Stimulated activated naive CD8-positive, alpha-beta T cell treated with anti-CD3 and anti-CD28 coated beads, Interleukin-15, amount 100 ng/mL, for 72 hours (primary cell): Measurements from ENCODE around the gene RIPPLY3.
"Not testable (repeated sequence)": the region's sequence is repeated elsewhere in the genome, so short reads cannot be mapped to it uniquely, and the experiment has no call there.

Source experiments
- ATAC-seq: fragments of 150-1000 bp; cut with Tn5 transposase; 2 replicates; pipeline ENCODE4 v1.10.0; 2021; ENCODE audit warnings: mild to moderate bottlenecking, moderate library complexity
- DNase-seq, 2 donors: peaks; one replicate each; pipeline ENCODE4 v3.0.0; 2021 to 2022
- H3K27ac Mint-ChIP-seq, 2 donors: one replicate each; pipeline ENCODE4 v1.8.0; 2022; ENCODE audit warnings: mild to moderate bottlenecking in 2 of 2, mixed read lengths in 2 of 2, moderate library complexity in 2 of 2
- H3K27me3 Mint-ChIP-seq: one replicate; pipeline ENCODE4 v1.8.0; 2022; ENCODE audit warnings: mixed read lengths
- H3K4me1 Mint-ChIP-seq: one replicate; pipeline ENCODE4 v1.8.0; 2022; ENCODE audit warnings: mild to moderate bottlenecking, mixed read lengths
- H3K4me3 Mint-ChIP-seq, 2 donors: one replicate each; pipeline ENCODE4 v1.8.0; 2022; ENCODE audit warnings: mild to moderate bottlenecking in 2 of 2, mixed read lengths in 2 of 2, moderate library complexity in 1 of 2
- H3K9me3 Mint-ChIP-seq, 2 donors: one replicate each; pipeline ENCODE4 v1.8.0; 2022; ENCODE audit warnings: mixed read lengths in 2 of 2

The RIPPLY3 gene

GRCh38 chr21:37032877-37033471 is 26.5 kb downstream of the RIPPLY3 start:
- ATAC-seq = no peak
- Mint-ChIP-seq H3K9me3 (no peaks in the 10 kb centered on the region), H3K4me3 (no peak overlapping the region), H3K27me3 (no peaks in the 10 kb centered on the region), H3K27ac (no peak overlapping the region), H3K4me1 (no peaks in the 10 kb centered on the region)
- DNase-seq = no peak

- not testable (repeated sequence) for H3K9me3 Mint-ChIP-seq, H3K27me3 Mint-ChIP-seq, ATAC-seq, H3K4me1 Mint-ChIP-seq, DNase-seq, H3K4me3 Mint-ChIP-seq, H3K27ac Mint-ChIP-seq
Observed at GRCh38 chr21:37034394-37034793, 27.9 kb downstream of the RIPPLY3 start.

DNA sequence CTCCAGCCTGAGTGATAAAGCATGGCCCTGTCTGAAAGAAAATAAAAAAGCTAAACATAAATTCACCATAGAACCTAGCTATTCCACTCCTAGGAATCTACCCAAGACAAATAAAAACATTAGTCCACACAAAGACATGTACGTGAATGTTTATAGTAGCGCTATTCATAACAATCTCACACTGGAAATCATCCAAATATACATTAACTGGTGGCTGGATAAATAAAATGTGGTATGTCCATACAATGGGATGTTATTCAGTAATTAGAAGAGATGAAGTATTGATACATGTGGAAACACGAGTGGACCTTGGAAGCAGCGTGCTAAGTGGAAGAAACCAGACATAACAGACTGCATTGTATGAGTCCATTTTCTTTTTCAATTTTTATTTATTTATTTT is 29.7 kb downstream of the RIPPLY3 start:
- Mint-ChIP-seq H3K9me3 (no peaks in the 10 kb centered on the region), H3K4me3 (no peak overlapping the region), H3K4me1 (no peaks in the 10 kb centered on the region), H3K27ac (no peak overlapping the region), H3K27me3 (no peaks in the 10 kb centered on the region)
- ATAC-seq (no peak), DNase-seq (no peak)

DNA sequence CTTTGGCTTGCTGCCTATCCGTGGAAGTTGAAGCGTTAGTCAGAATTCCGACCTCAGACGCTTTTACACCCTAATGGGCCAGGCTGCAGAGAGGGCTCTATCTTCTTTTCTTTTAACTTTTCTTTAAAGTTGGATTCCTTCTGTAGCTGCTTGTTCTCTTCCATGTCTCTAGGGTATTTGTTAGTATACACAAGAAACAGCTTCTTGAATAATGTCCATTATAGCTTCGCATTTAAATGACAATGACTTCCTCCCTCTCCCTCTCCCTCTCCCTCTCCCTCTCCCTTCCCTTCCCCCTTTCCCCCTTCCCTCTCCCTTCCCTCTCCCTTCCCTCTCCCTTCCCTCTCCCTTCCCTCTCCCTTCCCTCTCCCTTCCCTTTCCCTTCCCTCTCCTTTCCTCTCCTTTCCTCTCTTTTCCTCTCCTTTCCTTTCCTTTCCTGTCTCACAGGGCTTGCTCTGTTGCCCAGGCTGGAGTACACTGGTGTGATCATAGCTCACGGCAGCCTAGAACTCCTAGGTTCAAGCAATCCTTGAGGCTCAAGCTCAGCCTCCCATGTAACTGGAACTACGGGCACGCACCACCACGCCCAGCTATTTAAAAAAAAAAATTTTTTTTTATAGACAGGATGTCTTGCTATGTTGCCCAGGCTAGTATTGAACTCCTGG is 33.0 kb downstream of the RIPPLY3 start:
- ATAC-seq (no peak), DNase-seq (no peak)
- Mint-ChIP-seq H3K27ac (no peak overlapping the region), H3K9me3 (no peaks in the 10 kb centered on the region), H3K4me3 (no peak overlapping the region), H3K27me3 (no peaks in the 10 kb centered on the region), H3K4me1 (peaks cover 8% of the 10 kb centered on the region)

GRCh38 chr21:37040212-37040611 is 33.7 kb downstream of the RIPPLY3 start:
- no peaks in the 10 kb centered on the region for H3K27me3 Mint-ChIP-seq
- H3K9me3 Mint-ChIP-seq = no peaks in the 10 kb centered on the region
- H3K4me3 Mint-ChIP-seq = no peak overlapping the region
- peaks cover 15% of the 10 kb centered on the region for H3K4me1 Mint-ChIP-seq
- H3K27ac Mint-ChIP-seq = no peak overlapping the region
- no peak for DNase-seq
- no peak for ATAC-seq

- no peak overlapping the region for H3K4me3 Mint-ChIP-seq
- H3K4me1 Mint-ChIP-seq = peaks cover 20% of the 10 kb centered on the region
- H3K27ac Mint-ChIP-seq = no peak overlapping the region
- H3K9me3 Mint-ChIP-seq = no peaks in the 10 kb centered on the region
- DNase-seq = no peak
- H3K27me3 Mint-ChIP-seq = no peaks in the 10 kb centered on the region
- ATAC-seq = no peak
Observed at GRCh38 chr21:37041706-37042271, 35.3 kb downstream of the RIPPLY3 start.

DNA sequence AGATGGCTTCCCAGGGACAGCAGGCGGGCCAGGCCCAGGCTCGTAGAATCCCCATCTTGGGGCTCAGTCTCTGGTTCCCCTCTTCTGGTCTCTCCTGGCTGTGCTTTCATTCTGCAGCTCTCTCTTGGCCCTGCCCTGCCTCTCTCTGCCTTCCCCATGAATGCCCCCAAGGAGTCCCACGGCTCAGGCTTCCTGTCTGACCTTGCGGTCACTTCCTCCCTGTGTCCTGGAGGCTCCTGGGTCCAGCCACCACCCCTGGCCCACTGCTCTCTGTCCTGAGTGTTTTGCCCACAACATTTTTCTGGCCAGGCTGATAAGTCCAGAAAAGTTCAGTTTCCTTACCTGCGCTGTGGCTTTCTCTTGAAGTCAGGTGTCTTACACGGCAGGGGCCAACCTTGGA is 37.3 kb downstream of the RIPPLY3 start:
- no peak for ATAC-seq
- Mint-ChIP-seq H3K27ac (peak overlapping the region in 1 of 2 donors; percentile 46), H3K4me1 (peaks cover 20% of the 10 kb centered on the region), H3K27me3 (no peaks in the 10 kb centered on the region), H3K4me3 (no peak overlapping the region), H3K9me3 (no peaks in the 10 kb centered on the region)
- no peak for DNase-seq

DNA sequence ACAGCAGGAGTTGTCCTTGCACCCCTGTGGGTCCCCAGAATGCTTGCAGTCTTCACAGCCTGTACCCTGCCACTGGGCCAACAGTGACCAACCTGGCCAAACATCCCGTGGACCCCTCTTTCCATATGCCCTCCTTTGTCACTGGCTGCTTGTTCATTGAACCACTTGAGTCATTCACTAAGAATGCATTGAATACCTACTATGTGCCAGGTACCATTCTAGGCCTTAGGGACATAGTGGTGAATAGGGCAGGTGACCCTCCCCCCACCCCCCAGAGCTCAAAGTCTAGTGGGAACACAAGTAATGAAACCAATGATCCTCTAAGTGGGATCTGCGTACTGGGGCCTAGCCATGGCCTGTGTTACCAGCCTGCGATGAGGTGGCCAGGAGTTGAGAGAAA is 38.1 kb downstream of the RIPPLY3 start:
- Mint-ChIP-seq H3K27me3 (no peaks in the 10 kb centered on the region), H3K4me1 (peaks cover 20% of the 10 kb centered on the region), H3K27ac (peak overlapping the region in 1 of 2 donors; percentile 55), H3K9me3 (no peaks in the 10 kb centered on the region), H3K4me3 (no peak overlapping the region)
- ATAC-seq (no peak), DNase-seq (no peak)

DNA sequence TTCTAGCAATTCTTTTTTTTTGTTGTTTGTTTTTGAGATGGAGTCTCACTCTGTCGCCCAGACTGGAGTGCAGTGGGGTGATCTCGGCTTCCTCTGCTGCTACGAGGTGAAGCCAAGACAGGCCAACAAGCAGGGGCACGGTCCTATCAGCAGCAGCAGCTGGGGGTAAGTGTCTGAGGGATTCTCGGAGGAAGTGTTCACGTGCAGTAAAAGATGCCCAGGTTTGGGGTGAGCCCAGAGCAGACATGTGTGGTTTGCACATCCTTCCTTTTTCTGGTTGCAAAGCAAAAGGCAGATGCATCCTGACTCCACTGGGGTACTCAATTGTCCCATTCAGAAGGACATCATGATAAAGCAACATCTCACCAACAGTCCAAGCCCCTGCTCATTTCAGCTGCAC is 38.6 kb downstream of the RIPPLY3 start:
- Mint-ChIP-seq H3K4me3 (no peak overlapping the region), H3K27me3 (no peaks in the 10 kb centered on the region), H3K4me1 (peaks cover 20% of the 10 kb centered on the region), H3K27ac (peak overlapping the region in 1 of 2 donors; percentile 36), H3K9me3 (no peaks in the 10 kb centered on the region)
- DNase-seq (no peak), ATAC-seq (no peak)

DNA sequence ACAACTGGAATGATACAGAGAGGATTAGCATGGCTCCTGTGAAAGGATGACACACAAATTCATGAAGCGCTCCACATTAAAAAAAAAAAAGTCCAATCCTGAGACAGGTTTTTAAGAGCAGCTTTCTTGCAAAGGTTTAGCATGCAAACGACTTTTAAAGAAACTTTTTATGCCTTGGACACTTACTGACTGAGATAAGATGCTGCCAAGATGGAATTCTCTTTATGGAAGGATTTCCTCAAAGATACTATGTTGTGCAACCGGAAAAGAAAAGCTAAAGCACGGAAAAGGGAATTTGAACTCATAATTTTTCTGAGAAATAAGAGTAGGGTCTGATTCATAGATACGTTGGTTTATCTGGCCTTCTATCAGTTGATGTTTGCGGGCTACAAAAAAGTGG is 39.1 kb downstream of the RIPPLY3 start:
- H3K4me3 Mint-ChIP-seq = no peak overlapping the region
- H3K27ac Mint-ChIP-seq = no peak overlapping the region
- no peaks in the 10 kb centered on the region for H3K9me3 Mint-ChIP-seq
- no peak for DNase-seq
- H3K27me3 Mint-ChIP-seq = no peaks in the 10 kb centered on the region
- H3K4me1 Mint-ChIP-seq = peaks cover 20% of the 10 kb centered on the region
- ATAC-seq = no peak

- no peak overlapping the region for H3K4me3 Mint-ChIP-seq
- H3K4me1 Mint-ChIP-seq = peaks cover 20% of the 10 kb centered on the region
- no peak for DNase-seq
- no peaks in the 10 kb centered on the region for H3K27me3 Mint-ChIP-seq
- H3K27ac Mint-ChIP-seq = no peak overlapping the region
- ATAC-seq = no peak
- no peaks in the 10 kb centered on the region for H3K9me3 Mint-ChIP-seq
Observed at GRCh38 chr21:37047079-37047478, 40.6 kb downstream of the RIPPLY3 start.

DNA sequence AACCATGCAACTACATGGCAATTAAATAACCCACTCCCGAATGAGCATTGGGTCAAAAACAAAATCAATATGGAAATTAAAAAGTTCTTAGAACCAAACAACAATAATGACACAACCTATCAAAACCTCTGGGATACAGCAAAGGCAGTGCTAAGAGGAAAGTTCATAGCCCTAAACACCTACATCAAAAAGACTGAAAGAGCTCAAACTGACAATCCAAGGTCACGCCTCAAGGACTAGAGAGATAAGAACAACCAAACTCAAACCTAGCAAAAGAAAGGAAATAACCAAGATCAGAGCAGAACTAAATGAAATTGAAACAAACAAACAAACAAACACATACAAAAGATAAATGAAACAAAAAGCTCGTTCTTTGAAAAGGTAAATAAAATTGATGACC is 43.2 kb downstream of the RIPPLY3 start:
- not testable (repeated sequence) for ATAC-seq
- peaks cover 10% of the 10 kb centered on the region for H3K4me1 Mint-ChIP-seq

DNA sequence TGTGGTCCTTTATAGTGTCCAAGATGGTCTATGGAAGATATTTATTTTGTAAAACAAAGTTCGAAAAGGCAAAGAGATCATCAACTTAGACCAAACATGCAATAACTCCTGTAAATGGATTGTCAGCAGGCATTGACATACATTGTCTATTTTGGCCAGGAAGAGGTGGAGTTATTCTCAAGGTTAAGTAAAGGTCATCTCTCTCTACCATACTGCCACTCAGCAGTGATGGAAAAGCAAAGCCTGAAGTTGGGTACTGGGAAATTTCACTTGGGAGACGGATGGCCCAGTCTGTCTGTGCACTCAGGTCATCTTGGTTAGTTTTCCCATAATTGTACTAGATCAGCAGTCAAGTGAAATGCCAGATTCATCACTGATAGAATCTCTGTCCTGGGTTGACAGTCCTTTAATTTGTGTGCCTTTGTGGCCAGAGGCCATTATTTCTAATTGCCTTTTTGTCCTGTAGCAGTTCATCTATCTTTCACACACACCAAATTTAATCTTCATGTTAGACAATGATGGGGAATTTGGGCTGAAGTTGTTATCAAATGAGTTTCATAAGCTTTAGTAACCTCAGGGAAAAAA is 48.9 kb downstream of the RIPPLY3 start:
- ATAC-seq = no peak
- H3K27ac Mint-ChIP-seq = no peak overlapping the region
- H3K4me3 Mint-ChIP-seq = no peak overlapping the region
- H3K27me3 Mint-ChIP-seq = no peaks in the 10 kb centered on the region
- peaks cover 6% of the 10 kb centered on the region for H3K4me1 Mint-ChIP-seq
- H3K9me3 Mint-ChIP-seq = no peaks in the 10 kb centered on the region
- no peak for DNase-seq

More for the DNA sequence above, 43.2 kb downstream of the RIPPLY3 start:
- not testable (repeated sequence) for H3K27me3 Mint-ChIP-seq, H3K4me3 Mint-ChIP-seq, H3K9me3 Mint-ChIP-seq, H3K27ac Mint-ChIP-seq, DNase-seq

GRCh38 chr21:37057614-37058013 is 51.1 kb downstream of the RIPPLY3 start:
- Mint-ChIP-seq H3K4me1 (peaks cover 16% of the 10 kb centered on the region), H3K4me3 (no peak overlapping the region), H3K9me3 (no peaks in the 10 kb centered on the region), H3K27me3 (no peaks in the 10 kb centered on the region), H3K27ac (no peak overlapping the region)
- DNase-seq (no peak), ATAC-seq (no peak)

GRCh38 chr21:37058261-37058660 is 51.8 kb downstream of the RIPPLY3 start:
- Mint-ChIP-seq H3K9me3 (no peaks in the 10 kb centered on the region), H3K27me3 (no peaks in the 10 kb centered on the region), H3K4me1 (peaks cover 16% of the 10 kb centered on the region), H3K27ac (peak overlapping the region in 1 of 2 donors; percentile 80), H3K4me3 (no peak overlapping the region)
- ATAC-seq (no peak), DNase-seq (no peak)

DNA sequence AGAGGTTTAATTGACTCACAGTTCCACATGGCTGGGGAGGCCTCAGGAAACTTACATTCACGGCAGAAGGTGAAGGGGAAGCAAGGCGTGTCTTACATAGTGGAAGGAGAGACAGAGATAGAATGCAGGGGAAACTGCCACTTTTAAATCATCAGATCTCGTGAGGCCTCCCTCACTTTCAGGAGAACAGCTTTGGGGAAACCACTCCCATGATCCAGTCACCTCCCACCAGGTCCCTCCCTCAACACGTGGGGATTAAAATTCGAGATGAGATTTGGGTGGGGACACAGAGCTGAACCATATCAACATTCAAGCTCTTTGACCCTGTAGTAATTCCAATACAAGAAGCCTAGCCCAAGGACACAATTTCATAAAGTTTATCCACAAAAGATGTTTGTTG is 52.7 kb downstream of the RIPPLY3 start:
- DNase-seq (no peak), ATAC-seq (no peak)
- Mint-ChIP-seq H3K4me1 (peaks cover 16% of the 10 kb centered on the region), H3K4me3 (no peak overlapping the region), H3K27ac (no peak overlapping the region), H3K27me3 (no peaks in the 10 kb centered on the region), H3K9me3 (no peaks in the 10 kb centered on the region)
